Mammary epithelial cell (primary cell): Measurements from ENCODE around the gene RNF168.

Experiments
- CTCF ChIP-seq, 2 donors: IDR thresholded peaks in 1 of 2; conservative IDR thresholded peaks in 1 of 2; 2 replicates each; pipeline ENCODE4 v1.5.1; 2011 to 2012; ENCODE audit warnings: inconsistent platforms in 2 of 2, low read length in 2 of 2, mild to moderate bottlenecking in 2 of 2, control low read depth in 1 of 2, low read depth in 1 of 2; ENCODE audit not compliant: insufficient read depth in 1 of 2; ENCODE audit errors: extremely low read depth in 1 of 2
- EZH2 ChIP-seq: IDR thresholded peaks from 2 replicates; pipeline ENCODE4 v1.6.1; 2012; ENCODE audit warnings: low read length, inconsistent platforms, borderline replicate concordance

GRCh38 chr3:196517919-196518318, 14.4 kb upstream of the RNF168 start:
- no peak for TF ChIP-seq CTCF (conservative IDR thresholded peaks at IDR 0.05 in 1 of 2, IDR thresholded peaks at IDR 0.05 in 1 of 2; ENCODE audit: extremely low read depth in 1 of 2, insufficient read depth in 1 of 2, low read depth in 1 of 2, low read length in 2 of 2)
- TF ChIP-seq EZH2, result no peak
